ENCODE results near the gene GLIPR2.
A peak's percentile ranks its signal among the peaks of the same experiment; 100 is the strongest.
"Not testable (repeated sequence)": the region's sequence is repeated elsewhere in the genome, so short reads cannot be mapped to it uniquely, and the experiment has no call there.

Gene GLIPR2

GRCh38 chr9:36136272-36136893, at the start of gene GLIPR2:
GLIPR2 (plus strand) TSS chr9:36136733; CDS start chr9:36136779, 46 bp downstream.
- peak; percentile 57 for DNase-seq (ENCODE audit: low read depth)
- TF ChIP-seq, protein P1, sequence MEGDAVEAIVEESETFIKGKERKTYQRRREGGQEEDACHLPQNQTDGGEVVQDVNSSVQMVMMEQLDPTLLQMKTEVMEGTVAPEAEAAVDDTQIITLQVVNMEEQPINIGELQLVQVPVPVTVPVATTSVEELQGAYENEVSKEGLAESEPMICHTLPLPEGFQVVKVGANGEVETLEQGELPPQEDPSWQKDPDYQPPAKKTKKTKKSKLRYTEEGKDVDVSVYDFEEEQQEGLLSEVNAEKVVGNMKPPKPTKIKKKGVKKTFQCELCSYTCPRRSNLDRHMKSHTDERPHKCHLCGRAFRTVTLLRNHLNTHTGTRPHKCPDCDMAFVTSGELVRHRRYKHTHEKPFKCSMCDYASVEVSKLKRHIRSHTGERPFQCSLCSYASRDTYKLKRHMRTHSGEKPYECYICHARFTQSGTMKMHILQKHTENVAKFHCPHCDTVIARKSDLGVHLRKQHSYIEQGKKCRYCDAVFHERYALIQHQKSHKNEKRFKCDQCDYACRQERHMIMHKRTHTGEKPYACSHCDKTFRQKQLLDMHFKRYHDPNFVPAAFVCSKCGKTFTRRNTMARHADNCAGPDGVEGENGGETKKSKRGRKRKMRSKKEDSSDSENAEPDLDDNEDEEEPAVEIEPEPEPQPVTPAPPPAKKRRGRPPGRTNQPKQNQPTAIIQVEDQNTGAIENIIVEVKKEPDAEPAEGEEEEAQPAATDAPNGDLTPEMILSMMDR (conservative IDR thresholded peaks at IDR 0.05; ENCODE audit: low read depth, low read length), result no peak
- H3K4me3 ChIP-seq (ENCODE audit: low read depth, low read length), result peak within 1 kb of the TSS; percentile 59

GRCh38 chr9:36087054-36087453, 49.5 kb upstream of the GLIPR2 start:
- not testable (repeated sequence) for DNase-seq (ENCODE audit: low read depth); H3K4me3 ChIP-seq (ENCODE audit: low read depth, low read length)

DNA sequence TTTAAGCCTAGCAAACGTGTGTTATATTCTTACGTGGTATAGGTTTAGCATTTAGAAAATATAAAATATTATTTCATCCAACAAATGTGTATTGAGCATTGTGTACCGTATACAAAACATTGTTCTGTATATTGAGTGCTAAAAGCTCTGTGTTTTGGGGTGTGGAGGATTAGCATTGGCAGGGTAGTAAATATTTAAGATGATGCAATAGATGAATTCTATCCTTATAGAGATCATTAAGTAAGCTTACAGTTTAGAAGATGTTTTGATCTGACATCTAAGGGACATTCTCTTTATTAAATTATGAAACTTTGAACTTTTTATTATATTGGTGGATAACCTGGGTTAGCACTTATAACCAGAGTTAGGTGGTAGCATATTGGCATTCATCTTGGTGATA, 48.5 kb upstream of the GLIPR2 start:
- no peak overlapping the region for H3K4me3 ChIP-seq (ENCODE audit: low read depth, low read length)
- TF ChIP-seq, protein P1 (conservative IDR thresholded peaks at IDR 0.05; ENCODE audit: low read depth, low read length), result no peak
- no peak for DNase-seq (ENCODE audit: low read depth)

- TF ChIP-seq, protein P1 (conservative IDR thresholded peaks at IDR 0.05; ENCODE audit: low read depth, low read length), result no peak
- DNase-seq (ENCODE audit: low read depth), result peak; percentile 82
- H3K4me3 ChIP-seq (ENCODE audit: low read depth, low read length), result no peak overlapping the region
These were observed 45.2 kb upstream of the GLIPR2 start for GRCh38 chr9:36091026-36091953.

DNA sequence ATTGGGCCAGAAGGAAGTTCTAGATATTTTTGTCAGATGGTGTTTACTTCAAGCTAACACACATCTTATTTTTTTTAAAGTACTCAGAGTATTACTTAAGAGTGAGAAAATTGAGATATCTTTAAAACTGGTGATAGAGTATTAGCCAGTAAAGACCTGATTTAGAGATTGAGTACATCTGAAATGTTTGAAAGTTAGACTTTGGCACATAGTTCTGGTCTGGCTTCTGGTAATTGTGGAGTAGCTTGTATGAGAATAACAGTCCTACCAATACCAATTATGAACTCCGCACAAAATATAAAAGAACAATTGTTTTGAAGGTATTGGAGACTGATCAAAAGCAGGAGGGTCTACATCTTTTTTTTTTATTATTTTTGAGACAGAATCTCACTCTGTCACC, 44.5 kb upstream of the GLIPR2 start:
- no peak for DNase-seq (ENCODE audit: low read depth)
- H3K4me3 ChIP-seq (ENCODE audit: low read depth, low read length), result no peak overlapping the region
- TF ChIP-seq, protein P1 (conservative IDR thresholded peaks at IDR 0.05; ENCODE audit: low read depth, low read length), result no peak

DNA sequence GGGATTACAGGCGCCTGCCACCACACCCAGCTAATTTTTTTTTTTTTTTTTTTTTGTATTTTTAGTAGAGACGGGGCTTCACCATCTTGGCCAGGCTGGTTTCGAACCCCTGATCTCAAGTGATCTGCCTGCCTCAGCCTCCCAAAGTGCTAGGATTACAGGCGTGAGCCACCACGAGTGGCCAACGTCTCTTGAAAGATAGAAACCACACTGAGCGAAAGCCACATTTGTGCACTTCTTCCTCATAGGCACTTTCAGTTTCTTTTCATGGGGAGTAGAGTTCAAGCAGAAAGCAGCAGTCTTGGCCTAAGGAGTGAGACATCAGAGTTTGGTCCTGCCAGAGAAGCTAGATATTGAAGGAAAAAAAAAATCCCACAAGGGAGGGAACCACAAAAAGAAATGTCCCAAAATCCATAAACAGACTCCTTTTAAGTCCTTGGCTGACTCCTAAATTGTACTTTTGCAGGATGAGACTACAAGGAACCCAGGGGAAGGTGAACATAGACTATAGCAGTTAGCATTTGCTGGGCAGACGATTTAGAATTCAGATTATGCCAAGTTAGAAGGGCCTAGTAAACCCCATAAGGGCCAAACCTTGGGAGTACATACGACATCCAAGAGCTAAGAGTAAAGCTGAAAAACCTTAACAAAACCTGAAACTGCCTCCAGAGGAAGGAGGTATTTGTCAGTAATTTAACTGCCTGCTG, 43.9 kb upstream of the GLIPR2 start:
- TF ChIP-seq, protein P1 (conservative IDR thresholded peaks at IDR 0.05; ENCODE audit: low read depth, low read length), result no peak
- DNase-seq (ENCODE audit: low read depth), result peak; percentile 60
- no peak overlapping the region for H3K4me3 ChIP-seq (ENCODE audit: low read depth, low read length)

- peak; percentile 65 for DNase-seq (ENCODE audit: low read depth)
- no peak overlapping the region for H3K4me3 ChIP-seq (ENCODE audit: low read depth, low read length)
- TF ChIP-seq, protein P1 (conservative IDR thresholded peaks at IDR 0.05; ENCODE audit: low read depth, low read length), result no peak
These were observed 43.1 kb upstream of the GLIPR2 start for GRCh38 chr9:36093384-36093783.
